ENCODE measurements around the gene BLVRB. TPM values are rescaled to one million over a fixed set of nuclear protein-coding genes. Genes with fewer than 3 reads are reported as not detected.

Gene BLVRB
- total RNA-seq (ENCODE audit: low replicate concordance), result 11.3 and 24.4 TPM in 2 replicates

DNA sequence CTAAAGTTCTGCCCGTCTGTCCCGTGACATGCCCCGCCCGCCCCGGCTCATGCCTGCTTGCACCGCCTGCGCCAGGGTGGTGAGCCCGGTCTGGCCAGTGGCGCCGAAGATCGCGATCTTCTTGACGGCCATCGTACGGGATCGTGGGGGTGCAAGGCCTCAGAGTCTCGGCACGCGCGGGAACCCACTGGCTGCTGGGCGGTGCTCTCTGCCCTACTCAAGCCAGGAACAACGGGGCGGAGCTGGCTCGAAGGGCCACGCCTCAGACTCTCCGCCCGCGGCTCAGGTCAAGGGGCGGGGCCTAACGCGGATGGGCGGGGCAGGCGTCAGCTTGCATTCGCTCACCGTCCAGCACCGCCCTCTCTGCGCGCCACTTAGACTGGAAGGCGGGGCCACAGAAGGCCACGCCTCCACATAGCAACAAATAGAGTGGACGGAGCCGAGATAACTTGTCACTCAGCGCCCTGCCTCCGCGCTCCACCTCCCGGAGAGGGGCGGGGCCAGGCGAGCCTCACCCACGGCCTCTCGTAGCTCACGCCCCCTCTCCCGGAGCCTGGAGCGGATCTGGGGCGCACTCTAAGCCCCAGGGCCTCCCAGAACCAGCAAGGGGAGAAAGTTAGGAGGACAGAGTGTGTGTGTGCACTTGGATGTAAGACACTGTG lies at the start of gene BLVRB:
Gene BLVRB (minus strand): TSS at position 189 of the 662 bp plus-strand sequence. CDS start 57 bp downstream, at position 132.
- no peak for TF ChIP-seq EZH2 (IDR thresholded peaks at IDR 0.05)
- no peak for TF ChIP-seq CTCF (IDR thresholded peaks at IDR 0.05)
- TF ChIP-seq EZH2phosphoT487 (IDR thresholded peaks at IDR 0.05), result no peak
- peaks cover 22% of the 10 kb centered on the region for H3K4me1 Mint-ChIP-seq
- no peak within 1 kb of the TSS for H3K9ac ChIP-seq
- no peak within 1 kb of the TSS for H3K27ac Mint-ChIP-seq
- H3K4me3 ChIP-seq, result peak within 1 kb of the TSS; percentile 62
- peak; percentile 99 for DNase-seq (ENCODE audit: low spot score)
- H3K4me1 ChIP-seq, result no peaks in the 10 kb centered on the region
- no peaks in the 10 kb centered on the region for H3K79me2 ChIP-seq (ENCODE audit: low read depth)
- H3F3A ChIP-seq (ENCODE audit: low read depth), result peaks cover 23% of the 10 kb centered on the region
- H2AFZ ChIP-seq (replicated peaks), result peak within 1 kb of the TSS; percentile 82
- H3K4me3 Mint-ChIP-seq, result peak within 1 kb of the TSS; percentile 82
- peaks cover 48% of the 10 kb centered on the region for H3K27me3 ChIP-seq
- H3K9me3 ChIP-seq (ENCODE audit: low read depth), result no peaks in the 10 kb centered on the region
- H3K36me3 ChIP-seq, result no peaks in the 10 kb centered on the region
- no peaks in the 10 kb centered on the region for H3K36me3 Mint-ChIP-seq
- H3K27me3 Mint-ChIP-seq (ENCODE audit: insufficient read depth, low read depth), result peaks cover 34% of the 10 kb centered on the region
- peaks cover 5% of the 10 kb centered on the region for H3K9me3 Mint-ChIP-seq
- peaks cover 17% of the 10 kb centered on the region for H4K20me1 ChIP-seq (ENCODE audit: low read depth)
- H3K4me2 ChIP-seq, result peak within 1 kb of the TSS; percentile 84
- no peak within 1 kb of the TSS for H3K27ac ChIP-seq

DNA sequence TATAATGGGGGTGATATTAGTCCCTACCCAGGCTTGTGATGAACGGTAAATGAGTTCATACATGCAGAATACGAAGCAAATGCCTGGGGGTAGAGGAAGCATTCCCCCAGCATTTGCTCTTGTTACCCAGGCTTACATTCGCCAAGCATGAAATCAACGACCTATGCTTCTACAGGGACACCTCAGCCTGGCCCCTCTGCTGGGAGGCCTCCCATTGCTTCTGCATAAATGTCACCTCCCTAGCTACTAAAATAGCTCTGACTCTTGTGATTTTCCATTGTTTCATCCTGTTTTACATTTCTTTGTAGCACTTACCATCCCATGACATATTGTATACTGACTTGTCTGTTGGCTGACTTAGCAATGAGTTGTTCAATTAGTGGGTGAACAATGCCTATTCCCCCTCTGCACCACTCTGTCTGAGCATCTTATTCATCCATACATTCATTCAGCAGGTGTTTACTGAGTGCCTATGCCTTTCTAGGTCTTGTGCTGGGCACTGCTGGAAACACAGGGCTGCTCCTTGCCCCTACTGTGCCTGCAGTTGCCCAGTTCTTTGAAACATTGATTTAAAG lies 48.3 kb upstream of the BLVRB start:
- Histone ChIP-seq H3K27me3 (peaks cover 100% of the 10 kb centered on the region), H3K4me2 (no peak overlapping the region), H3K9me3 (ENCODE audit: low read depth) (no peaks in the 10 kb centered on the region), H3K9ac (no peak overlapping the region), H3K4me1 (no peaks in the 10 kb centered on the region), H3K79me2 (ENCODE audit: low read depth) (no peaks in the 10 kb centered on the region), H3K27ac (no peak overlapping the region), H3K4me3 (no peak overlapping the region), H4K20me1 (ENCODE audit: low read depth) (peaks cover 4% of the 10 kb centered on the region), H3F3A (ENCODE audit: low read depth) (peaks cover 7% of the 10 kb centered on the region), H2AFZ (replicated peaks) (no peak overlapping the region), H3K36me3 (no peaks in the 10 kb centered on the region)
- peaks cover 15% of the 10 kb centered on the region for H3K4me1 Mint-ChIP-seq
- H3K27ac Mint-ChIP-seq, result no peak overlapping the region
- H3K27me3 Mint-ChIP-seq (ENCODE audit: insufficient read depth, low read depth), result peaks cover 64% of the 10 kb centered on the region
- no peak for DNase-seq (ENCODE audit: low spot score)
- H3K36me3 Mint-ChIP-seq, result no peaks in the 10 kb centered on the region
- H3K4me3 Mint-ChIP-seq, result peak overlapping the region; percentile 38
- H3K9me3 Mint-ChIP-seq, result peaks cover 5% of the 10 kb centered on the region
- TF ChIP-seq EZH2phosphoT487 (IDR thresholded peaks at IDR 0.05) (no peak), CTCF (IDR thresholded peaks at IDR 0.05) (no peak), EZH2 (IDR thresholded peaks at IDR 0.05) (no peak)

GRCh38 chr19:40513345-40513678 lies 47.8 kb upstream of the BLVRB start:
- Histone ChIP-seq H3K4me1 (no peaks in the 10 kb centered on the region), H3K4me2 (peak overlapping the region; percentile 78), H3F3A (ENCODE audit: low read depth) (peaks cover 7% of the 10 kb centered on the region), H3K36me3 (no peaks in the 10 kb centered on the region), H4K20me1 (ENCODE audit: low read depth) (peaks cover 4% of the 10 kb centered on the region), H2AFZ (replicated peaks) (no peak overlapping the region), H3K9me3 (ENCODE audit: low read depth) (no peaks in the 10 kb centered on the region), H3K27ac (no peak overlapping the region), H3K4me3 (peak overlapping the region; percentile 33), H3K79me2 (ENCODE audit: low read depth) (no peaks in the 10 kb centered on the region), H3K27me3 (peaks cover 100% of the 10 kb centered on the region), H3K9ac (no peak overlapping the region)
- peaks cover 5% of the 10 kb centered on the region for H3K9me3 Mint-ChIP-seq
- H3K36me3 Mint-ChIP-seq, result no peaks in the 10 kb centered on the region
- peak overlapping the region; percentile 38 for H3K4me3 Mint-ChIP-seq
- peaks cover 64% of the 10 kb centered on the region for H3K27me3 Mint-ChIP-seq (ENCODE audit: insufficient read depth, low read depth)
- TF ChIP-seq EZH2 (IDR thresholded peaks at IDR 0.05) (peak; percentile 0), EZH2phosphoT487 (IDR thresholded peaks at IDR 0.05) (no peak)
- no peak overlapping the region for H3K27ac Mint-ChIP-seq
- peaks cover 15% of the 10 kb centered on the region for H3K4me1 Mint-ChIP-seq
- no peak for DNase-seq (ENCODE audit: low spot score)

Data from neural progenitor cell (in vitro differentiated cells).